H1 (cell line): ENCODE data around the gene MAD2L1. TPM values are rescaled to one million over a fixed set of nuclear protein-coding genes. Genes with fewer than 3 reads are reported as not detected.

Experiments used
- CTCF ChIA-PET: fragments of 300-600 bp; sonication (Branson Sonifier 250); formaldehyde crosslinking; loops from one replicate; lab custom pipeline; 2021; ENCODE audit not compliant: partially characterized antibody; lab: Charles Lee
- POLR2A ChIA-PET: fragments of 300-600 bp; sonication (Branson Sonifier 250); formaldehyde crosslinking; loops from one replicate; lab custom pipeline; 2021; ENCODE audit warnings: inconsistent platforms; ENCODE audit not compliant: partially characterized antibody; lab: Charles Lee
- DNase-seq, 2 experiments: peaks; one replicate each; pipeline versions ENCODE4 v3.0.0 to v3.0.0-alpha.2; 2010 to 2022; ENCODE audit warnings: low spot score in 2 of 2, low read depth in 1 of 2, mixed read lengths in 1 of 2
- FAIRE-seq: peaks from 2 replicates; lab custom pipeline; 2011; peaks lifted over from hg19 to GRCh38; lab: Jason Lieb, UNC
- H2AFZ ChIP-seq: 2 replicates; pipeline ENCODE4 v1.8.1; 2012; ENCODE audit warnings: low read length, inconsistent platforms
- H2AK5ac ChIP-seq: 2 replicates; pipeline ENCODE4 v1.6.1; 2013; ENCODE audit warnings: low read depth, low read length
- H2BK120ac ChIP-seq: replicated peaks from 2 replicates; pipeline ENCODE3; 2013; ENCODE audit warnings: low read depth, low read length, inconsistent platforms
- H2BK12ac ChIP-seq: 2 replicates; pipeline ENCODE4 v1.6.1; 2013; ENCODE audit warnings: low read depth, low read length
- H2BK15ac ChIP-seq: 2 replicates; pipeline ENCODE4 v1.6.1; 2013; ENCODE audit warnings: low read length
- H2BK20ac ChIP-seq: 2 replicates; pipeline ENCODE4 v1.6.1; 2013; ENCODE audit warnings: low read length
- H2BK5ac ChIP-seq: 2 replicates; pipeline ENCODE4 v1.6.1; 2013; ENCODE audit warnings: low read depth, low read length
- H3K14ac ChIP-seq: 2 replicates; pipeline ENCODE4 v1.6.1; 2013; ENCODE audit warnings: inconsistent platforms; ENCODE audit not compliant: insufficient read length
- H3K18ac ChIP-seq: 2 replicates; pipeline ENCODE4 v1.6.1; 2013; ENCODE audit warnings: low read length; ENCODE audit errors: extremely low read depth
- H3K23ac ChIP-seq: 2 replicates; pipeline ENCODE4 v1.6.1; 2013; ENCODE audit warnings: inconsistent platforms; ENCODE audit not compliant: insufficient read length
- H3K23me2 ChIP-seq: 2 replicates; pipeline ENCODE4 v1.6.1; 2013; ENCODE audit warnings: low read depth, low read length
- H3K27ac ChIP-seq: 2 replicates; pipeline ENCODE4 v1.6.1; 2011; ENCODE audit warnings: low read depth, low read length, inconsistent platforms
- H3K27me3 ChIP-seq, 4 experiments: replicated peaks in 1 of 4; 1 replicate in 1 of 4; 2 replicates in 3 of 4; pipeline versions ENCODE4 v1.6.1 to v1.8.1; 2011 to 2013; ENCODE audit warnings: low read length in 3 of 4, mild to moderate bottlenecking in 3 of 4, inconsistent platforms in 2 of 4, mixed read lengths in 2 of 4, moderate library complexity in 1 of 4; ENCODE audit not compliant: control insufficient read depth in 3 of 4, insufficient read depth in 3 of 4; ENCODE audit errors: extremely low read depth in 1 of 4
- H3K36me3 ChIP-seq, 4 experiments: 2 replicates each; pipeline versions ENCODE4 v1.6.1 to v1.8.1; 2011 to 2013; ENCODE audit warnings: mild to moderate bottlenecking in 4 of 4, low read length in 3 of 4, moderate library complexity in 2 of 4, control low read depth in 1 of 4, inconsistent platforms in 1 of 4; ENCODE audit not compliant: insufficient read depth in 4 of 4, control insufficient read depth in 2 of 4
- H3K4ac ChIP-seq: replicated peaks from 2 replicates; pipeline ENCODE3; 2013; ENCODE audit warnings: low read length, low read depth, mixed read lengths, inconsistent platforms; ENCODE audit not compliant: insufficient read length
- H3K4me1 ChIP-seq, 4 experiments: replicated peaks in 1 of 4; 1 replicate in 1 of 4; 2 replicates in 3 of 4; pipeline versions ENCODE4 v1.6.1 to v1.8.1; 2011 to 2013; ENCODE audit warnings: low read length in 3 of 4, inconsistent platforms in 2 of 4, mixed read lengths in 1 of 4; ENCODE audit not compliant: insufficient read depth in 4 of 4, control insufficient read depth in 3 of 4
- H3K4me2 ChIP-seq, 2 experiments: 2 replicates each; pipeline versions ENCODE4 v1.6.1 to v1.8.1; 2011 to 2013; ENCODE audit warnings: low read depth in 2 of 2, low read length in 2 of 2, control low read depth in 1 of 2, inconsistent platforms in 1 of 2, mild to moderate bottlenecking in 1 of 2; ENCODE audit not compliant: insufficient read depth in 1 of 2
- H3K4me3 ChIP-seq, 4 experiments: fragments of 200-600, 300-600 bp in 1 of 4; sonication (generic), shearing (Covaris generic), sonication (Bioruptor Twin) in 1 of 4; 2 replicates each; pipeline versions ENCODE4 v1.5.1 to v1.8.1; 2011 to 2016; ENCODE audit warnings: low read length in 4 of 4, low read depth in 3 of 4, control low read depth in 2 of 4, inconsistent platforms in 2 of 4, mild to moderate bottlenecking in 2 of 4, mixed read lengths in 1 of 4, moderate library complexity in 1 of 4; ENCODE audit not compliant: insufficient read depth in 2 of 4; ENCODE audit errors: extremely low read depth in 1 of 4
- H3K56ac ChIP-seq: replicated peaks from 2 replicates; pipeline ENCODE3; 2013; ENCODE audit warnings: low read depth, mild to moderate bottlenecking, mixed read lengths, low read length, inconsistent platforms; ENCODE audit not compliant: insufficient read length
- H3K79me1 ChIP-seq: 2 replicates; pipeline ENCODE4 v1.6.1; 2013; ENCODE audit warnings: low read depth, low read length, control low read depth
- H3K79me2 ChIP-seq, 2 experiments: 2 replicates each; pipeline versions ENCODE4 v1.6.1 to v1.8.1; 2012 to 2013; ENCODE audit warnings: low read length in 2 of 2, mild to moderate bottlenecking in 2 of 2, inconsistent platforms in 1 of 2; ENCODE audit not compliant: insufficient read depth in 2 of 2, control insufficient read depth in 1 of 2
- H3K9ac ChIP-seq, 4 experiments: replicated peaks in 1 of 4; 1 replicate in 1 of 4; 2 replicates in 3 of 4; pipeline versions ENCODE4 v1.6.1 to v1.8.1; 2011 to 2013; ENCODE audit warnings: low read depth in 3 of 4, low read length in 3 of 4, control low read depth in 2 of 4, mild to moderate bottlenecking in 2 of 4, moderate library complexity in 2 of 4, inconsistent platforms in 1 of 4; ENCODE audit errors: extremely low read depth in 1 of 4
- H3K9me3 ChIP-seq, 2 experiments: 2 replicates each; pipeline versions ENCODE4 v1.6.1 to v1.8.1; 2012 to 2013; ENCODE audit warnings: mild to moderate bottlenecking in 2 of 2, moderate library complexity in 2 of 2, control low read depth in 1 of 2, inconsistent platforms in 1 of 2, low read depth in 1 of 2, low read length in 1 of 2, mixed read lengths in 1 of 2; ENCODE audit not compliant: insufficient read depth in 2 of 2
- H4K20me1 ChIP-seq, 2 experiments: replicated peaks in 1 of 2; 2 replicates each; pipeline versions ENCODE3 to v1.8.1; 2011 to 2013; ENCODE audit warnings: inconsistent platforms in 2 of 2, low read length in 2 of 2, mild to moderate bottlenecking in 1 of 2; ENCODE audit not compliant: insufficient read depth in 2 of 2, control insufficient read depth in 1 of 2
- H4K5ac ChIP-seq: 2 replicates; pipeline ENCODE4 v1.6.1; 2013; ENCODE audit warnings: low read length, low read depth, mixed read lengths, inconsistent platforms; ENCODE audit not compliant: insufficient read length
- H4K8ac ChIP-seq: 2 replicates; pipeline ENCODE4 v1.8.0; 2013; ENCODE audit warnings: mild to moderate bottlenecking, moderate library complexity, low read length, inconsistent platforms; ENCODE audit not compliant: insufficient read depth; ENCODE audit errors: extremely low read depth
- H4K91ac ChIP-seq: replicated peaks from 2 replicates; pipeline ENCODE3; 2013; ENCODE audit warnings: low read length, mixed read lengths, inconsistent platforms; ENCODE audit not compliant: insufficient read length
- CBX5 ChIP-seq: fragments of 300-800, 300-1000 bp; sonication (generic); IDR thresholded peaks from 2 replicates; pipeline ENCODE4 v1.7.1; 2016; ENCODE audit warnings: antibody characterized with exemption, low read length, low read depth
- CTBP2 ChIP-seq: IDR thresholded peaks from 2 replicates; pipeline ENCODE4 v1.7.0; 2011; ENCODE audit warnings: borderline replicate concordance, mild to moderate bottlenecking, moderate library complexity, mixed read lengths, low read length; ENCODE audit not compliant: insufficient read depth, insufficient read length
- E2F6 ChIP-seq: IDR thresholded peaks from 2 replicates; pipeline ENCODE4 v1.6.1; 2012; ENCODE audit warnings: inconsistent platforms
- EGR1 ChIP-seq: IDR thresholded peaks from 2 replicates; pipeline ENCODE4 v1.6.1; 2011; ENCODE audit warnings: low read depth, low read length, borderline replicate concordance
- EZH2 ChIP-seq: fragments of 200-600 bp; sonication (generic); IDR thresholded peaks from 2 replicates; pipeline ENCODE4 v1.7.1; 2012; ENCODE audit warnings: low read depth, mild to moderate bottlenecking, moderate library complexity, low read length, inconsistent platforms; ENCODE audit not compliant: severe bottlenecking
- NANOG ChIP-seq: IDR thresholded peaks from 2 replicates; pipeline ENCODE4 v1.6.1; 2011; ENCODE audit warnings: low read length, low read depth, mild to moderate bottlenecking, inconsistent platforms; ENCODE audit not compliant: insufficient read depth, poor library complexity, severe bottlenecking
- POLR2A ChIP-seq, 2 experiments: IDR thresholded peaks; 1 replicate in 1 of 2; 2 replicates in 1 of 2; pipeline ENCODE4 v1.6.1; 2011; ENCODE audit warnings: low read depth in 2 of 2, low read length in 2 of 2, mild to moderate bottlenecking in 2 of 2; ENCODE audit errors: control extremely low read depth in 1 of 2
- SRF ChIP-seq: IDR thresholded peaks from 2 replicates; pipeline ENCODE4 v1.6.1; 2011; ENCODE audit warnings: mild to moderate bottlenecking, low read depth, low read length, moderate library complexity
- TBP ChIP-seq: IDR thresholded peaks from 2 replicates; pipeline ENCODE4 v1.6.1; 2011; ENCODE audit warnings: low read depth, low read length, improper control_type of control experiment
- WGBS, 2 experiments: shearing (Covaris generic) in 1 of 2; methylation state at CpG; one replicate each; pipeline versions ENCODE4 v1.1.6 to v1.1.7; 2013 to 2015; ENCODE audit warnings: low lambda C conversion rate in 2 of 2, mixed read lengths in 2 of 2, inconsistent platforms in 1 of 2, low coverage in 1 of 2, missing lambda C conversion rate in 1 of 2; ENCODE audit not compliant: insufficient replicate concordance in 2 of 2, insufficient coverage in 1 of 2, insufficient read length in 1 of 2; ENCODE audit errors: extremely low coverage in 1 of 2, missing lambda C conversion rate in 1 of 2; 5-methylcytosine and 5-hydroxymethylcytosine counted together
- polyA plus RNA-seq, 7 experiments: library from polyadenylated mRNA; depleted of rRNA in 3 of 7; stranded (reverse) in 5 of 7; unstranded in 2 of 7; fragments of >200 nt in 5 of 7; fragments of 200-250 nt in 2 of 7; gene quantifications; 1 replicate in 5 of 7; 2 replicates in 1 of 7; 4 replicates in 1 of 7; pipeline versions ENCODE4 v1.2.1 to v1.2.3, GENCODE V29; 2011 to 2013; ENCODE audit warnings: missing spikeins in 2 of 7, mixed read lengths in 2 of 7
- total RNA-seq: library from RNA; stranded (reverse); fragmentation: NEBNext Ultra II Directional; extraction: Animal tissue kit (Norgen Biotek cat#: 25700); gene quantifications from 2 replicates; pipeline ENCODE4 v1.2.1, GENCODE V29; 2021
- TF ChIP-seq, protein P1 (sequence below), 3 experiments: IDR thresholded peaks; 1 replicate in 2 of 3; 2 replicates in 1 of 3; pipeline versions ENCODE4 v1.5.1 to v1.6.1; 2011; ENCODE audit warnings: low read length in 3 of 3, mild to moderate bottlenecking in 3 of 3, inconsistent platforms in 2 of 3, low read depth in 1 of 3, moderate library complexity in 1 of 3; ENCODE audit not compliant: insufficient read depth in 1 of 3; ENCODE audit errors: control extremely low read depth in 1 of 3

The MAD2L1 gene
- total and polyA plus RNA-seq, 2 of the 8 experiments (the other 6 are each of a cell fraction or from before 2014, with no cell fraction given) = 51.1 to 88.1 TPM

- CTCF ChIA-PET = interaction anchor here (1.0 to 1.6 kb wide), 2 partner anchors 427 to 428 kb away, joined by 4 to 5 read pairs; partner anchors contain the start of gene PDE5A
- no peaks in the 10 kb centered on the region for H3K27me3 ChIP-seq
- no peak overlapping the region for H2BK15ac ChIP-seq
- no peak overlapping the region for H3K56ac ChIP-seq
- H3K4me3 ChIP-seq = no peak overlapping the region
- no peak for DNase-seq
- no peak overlapping the region for H4K5ac ChIP-seq
- H3K4me1 ChIP-seq = no peaks in the 10 kb centered on the region
- no peak overlapping the region for H2BK120ac ChIP-seq
- no peak overlapping the region for H3K27ac ChIP-seq
- no peak overlapping the region for H2BK12ac ChIP-seq
- H3K14ac ChIP-seq = no peak overlapping the region
- H4K91ac ChIP-seq = no peak overlapping the region
- H3K23ac ChIP-seq = no peak overlapping the region
- H3K18ac ChIP-seq = no peak overlapping the region
- peaks cover 0 to 41% (median 26%) of the 10 kb centered on the region in 4 experiments; a peak in 6 of 8 replicates for H3K36me3 ChIP-seq
- no peak overlapping the region for H2BK5ac ChIP-seq
- no peak overlapping the region for H3K9ac ChIP-seq
- H2BK20ac ChIP-seq = no peak overlapping the region
- no peak overlapping the region for H2AK5ac ChIP-seq
- no peak overlapping the region for H3K4ac ChIP-seq
- no peak overlapping the region for H3K4me2 ChIP-seq
- no peaks in the 10 kb centered on the region for H3K23me2 ChIP-seq
- WGBS, 2 experiments = 100% methylated on average over 1 of the region's 1 CpG; no CpG with 5 or more reads in 1 of the 2 experiments
- peaks cover 2 to 5% of the 10 kb centered on the region in 2 experiments for H4K20me1 ChIP-seq
- no peaks in the 10 kb centered on the region for H3K79me1 ChIP-seq
- no peak overlapping the region for H2AFZ ChIP-seq
- no peak for FAIRE-seq
- POLR2A ChIA-PET = interaction anchor here (1.4 kb wide), 1 partner anchor 427 kb away, joined by 3 read pairs; the partner anchor contains the start of gene PDE5A
- no peaks in the 10 kb centered on the region for H3K79me2 ChIP-seq
- no peak overlapping the region for H4K8ac ChIP-seq
- H3K9me3 ChIP-seq = no peaks in the 10 kb centered on the region
- TF ChIP-seq CTBP2 (no peak), NANOG (no peak), EGR1 (no peak), EZH2 (no peak), CBX5 (no peak), POLR2A (IDR thresholded peaks at IDR 0.05; ENCODE audit: control extremely low read depth in 1 of 2, low read depth in 2 of 2, low read length in 2 of 2) (no peak), SRF (no peak), TBP (no peak), E2F6 (no peak)
- TF ChIP-seq, protein P1, sequence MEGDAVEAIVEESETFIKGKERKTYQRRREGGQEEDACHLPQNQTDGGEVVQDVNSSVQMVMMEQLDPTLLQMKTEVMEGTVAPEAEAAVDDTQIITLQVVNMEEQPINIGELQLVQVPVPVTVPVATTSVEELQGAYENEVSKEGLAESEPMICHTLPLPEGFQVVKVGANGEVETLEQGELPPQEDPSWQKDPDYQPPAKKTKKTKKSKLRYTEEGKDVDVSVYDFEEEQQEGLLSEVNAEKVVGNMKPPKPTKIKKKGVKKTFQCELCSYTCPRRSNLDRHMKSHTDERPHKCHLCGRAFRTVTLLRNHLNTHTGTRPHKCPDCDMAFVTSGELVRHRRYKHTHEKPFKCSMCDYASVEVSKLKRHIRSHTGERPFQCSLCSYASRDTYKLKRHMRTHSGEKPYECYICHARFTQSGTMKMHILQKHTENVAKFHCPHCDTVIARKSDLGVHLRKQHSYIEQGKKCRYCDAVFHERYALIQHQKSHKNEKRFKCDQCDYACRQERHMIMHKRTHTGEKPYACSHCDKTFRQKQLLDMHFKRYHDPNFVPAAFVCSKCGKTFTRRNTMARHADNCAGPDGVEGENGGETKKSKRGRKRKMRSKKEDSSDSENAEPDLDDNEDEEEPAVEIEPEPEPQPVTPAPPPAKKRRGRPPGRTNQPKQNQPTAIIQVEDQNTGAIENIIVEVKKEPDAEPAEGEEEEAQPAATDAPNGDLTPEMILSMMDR (IDR thresholded peaks at IDR 0.05; ENCODE audit: control extremely low read depth in 1 of 3, insufficient read depth in 1 of 3, low read depth in 1 of 3, low read length in 3 of 3) = no peak
Observed at GRCh38 chr4:120055795-120056194, 10.9 kb downstream of the MAD2L1 start.
